ENCODE data around the gene ZNF217. TPM values are rescaled to one million over a fixed set of nuclear protein-coding genes. Genes with fewer than 3 reads are reported as not detected.

The ZNF217 gene
- total RNA-seq, 1 donor from 2014 or later = 5.4 TPM

DNA sequence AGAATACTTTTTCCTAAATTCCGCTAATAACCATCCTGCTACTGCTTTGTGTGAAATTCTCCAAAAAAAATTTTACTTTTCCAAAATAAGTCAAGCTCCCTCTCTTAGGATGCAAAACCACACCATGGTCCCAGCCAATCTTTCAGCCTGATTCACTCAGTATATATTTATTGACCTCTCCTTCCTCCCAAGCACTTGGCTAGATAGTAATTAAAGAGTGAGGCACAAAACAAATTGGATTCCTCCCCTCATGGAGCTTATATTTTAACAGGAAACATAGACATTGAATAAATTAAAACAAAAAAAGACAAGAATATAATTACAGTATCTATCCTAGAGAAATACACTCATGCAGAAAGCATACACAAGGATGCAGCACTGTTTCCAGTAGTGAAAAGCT is 9.0 kb upstream of the ZNF217 start:
- TF ChIP-seq, protein P1, sequence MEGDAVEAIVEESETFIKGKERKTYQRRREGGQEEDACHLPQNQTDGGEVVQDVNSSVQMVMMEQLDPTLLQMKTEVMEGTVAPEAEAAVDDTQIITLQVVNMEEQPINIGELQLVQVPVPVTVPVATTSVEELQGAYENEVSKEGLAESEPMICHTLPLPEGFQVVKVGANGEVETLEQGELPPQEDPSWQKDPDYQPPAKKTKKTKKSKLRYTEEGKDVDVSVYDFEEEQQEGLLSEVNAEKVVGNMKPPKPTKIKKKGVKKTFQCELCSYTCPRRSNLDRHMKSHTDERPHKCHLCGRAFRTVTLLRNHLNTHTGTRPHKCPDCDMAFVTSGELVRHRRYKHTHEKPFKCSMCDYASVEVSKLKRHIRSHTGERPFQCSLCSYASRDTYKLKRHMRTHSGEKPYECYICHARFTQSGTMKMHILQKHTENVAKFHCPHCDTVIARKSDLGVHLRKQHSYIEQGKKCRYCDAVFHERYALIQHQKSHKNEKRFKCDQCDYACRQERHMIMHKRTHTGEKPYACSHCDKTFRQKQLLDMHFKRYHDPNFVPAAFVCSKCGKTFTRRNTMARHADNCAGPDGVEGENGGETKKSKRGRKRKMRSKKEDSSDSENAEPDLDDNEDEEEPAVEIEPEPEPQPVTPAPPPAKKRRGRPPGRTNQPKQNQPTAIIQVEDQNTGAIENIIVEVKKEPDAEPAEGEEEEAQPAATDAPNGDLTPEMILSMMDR (IDR thresholded peaks at IDR 0.05; ENCODE audit: borderline replicate concordance) = no peak
- no peaks in the 10 kb centered on the region for H3K36me3 ChIP-seq
- DNase-seq = no peak
- no peaks in the 10 kb centered on the region for H3K9me3 ChIP-seq (replicated peaks)
- no peak overlapping the region for H3K27ac ChIP-seq (replicated peaks)
- H3K4me1 ChIP-seq = no peaks in the 10 kb centered on the region
- intact Hi-C loops (cut with micrococcal nuclease) = no loop called here
- H3K4me3 ChIP-seq = no peak overlapping the region
- no peaks in the 10 kb centered on the region for H3K27me3 ChIP-seq (ENCODE audit: low read depth)

DNA sequence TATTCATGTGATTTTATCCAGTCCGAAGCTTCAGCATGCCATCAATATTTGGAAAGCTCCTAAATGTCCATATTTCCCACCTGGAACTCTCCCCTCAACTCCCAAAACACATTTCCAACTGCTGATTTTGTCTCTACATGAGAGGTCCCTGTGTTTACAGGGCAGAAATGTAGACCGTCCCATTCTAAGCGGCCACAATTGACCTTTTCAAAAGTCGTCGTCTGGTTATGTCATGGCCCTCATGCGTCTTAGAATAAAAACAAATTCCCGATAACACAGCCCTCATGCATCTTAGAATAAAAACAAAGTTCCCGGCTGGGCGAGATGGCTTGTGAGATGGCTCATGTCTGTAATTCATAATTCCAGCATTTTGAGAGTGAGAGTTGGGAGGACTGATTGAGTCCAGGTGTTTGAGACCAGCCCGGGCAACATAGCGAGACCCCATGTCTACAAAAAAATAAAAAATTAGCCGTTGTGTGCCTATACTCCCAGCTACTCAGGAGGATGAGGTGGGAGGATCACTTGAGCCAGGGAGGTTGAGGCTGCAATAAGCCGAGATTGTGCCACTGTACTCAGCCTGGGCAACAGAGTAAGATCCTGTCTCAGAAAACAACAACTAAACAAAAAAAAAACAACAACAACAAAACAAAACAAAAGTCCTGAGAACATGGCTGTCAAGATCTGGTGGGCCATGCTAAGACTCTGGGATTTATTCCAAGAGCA is 6.4 kb upstream of the ZNF217 start:
- TF ChIP-seq, protein P1 (IDR thresholded peaks at IDR 0.05; ENCODE audit: borderline replicate concordance) = no peak
- intact Hi-C loops (cut with micrococcal nuclease) = loop anchor here (10.0 kb wide), 1 partner anchor 135 kb away; no protein-coding TSS in a partner anchor
- DNase-seq = no peak

DNA sequence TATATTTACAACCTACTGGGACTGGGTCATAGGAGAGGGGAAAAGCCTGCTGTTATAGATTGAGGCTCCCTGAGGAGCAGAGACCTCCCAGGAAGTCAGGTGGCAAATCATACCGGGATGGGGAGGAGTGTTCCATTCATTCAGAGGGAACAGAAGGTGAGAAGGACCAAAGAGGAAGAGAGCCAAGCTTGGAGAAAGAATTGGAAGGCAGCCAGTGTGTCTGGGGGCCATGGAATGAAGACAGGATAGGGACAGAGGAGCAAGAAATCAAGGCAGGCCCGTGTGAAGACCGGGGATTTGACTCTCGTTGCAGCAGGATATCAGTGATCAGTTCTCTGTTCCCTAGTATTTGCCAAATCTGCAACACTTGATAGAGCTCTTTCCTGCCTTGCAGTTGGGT is 5.7 kb upstream of the ZNF217 start:
- no peak for DNase-seq
- H3K4me1 ChIP-seq = peaks cover 19% of the 10 kb centered on the region
- H3K27me3 ChIP-seq (ENCODE audit: low read depth) = no peaks in the 10 kb centered on the region
- H3K36me3 ChIP-seq = no peaks in the 10 kb centered on the region
- H3K27ac ChIP-seq (replicated peaks) = no peak overlapping the region
- intact Hi-C loops (cut with micrococcal nuclease) = loop anchor here (10.0 kb wide), 1 partner anchor 135 kb away; no protein-coding TSS in a partner anchor
- H3K4me3 ChIP-seq = no peak overlapping the region
- no peaks in the 10 kb centered on the region for H3K9me3 ChIP-seq (replicated peaks)
- TF ChIP-seq, protein P1 (IDR thresholded peaks at IDR 0.05; ENCODE audit: borderline replicate concordance) = no peak

More for the DNA sequence above, 6.4 kb upstream of the ZNF217 start:
- Histone ChIP-seq H3K9me3 (replicated peaks) (no peaks in the 10 kb centered on the region), H3K27ac (replicated peaks) (no peak overlapping the region), H3K4me1 (peaks cover 17% of the 10 kb centered on the region), H3K27me3 (ENCODE audit: low read depth) (no peaks in the 10 kb centered on the region), H3K4me3 (no peak overlapping the region), H3K36me3 (no peaks in the 10 kb centered on the region)

DNA sequence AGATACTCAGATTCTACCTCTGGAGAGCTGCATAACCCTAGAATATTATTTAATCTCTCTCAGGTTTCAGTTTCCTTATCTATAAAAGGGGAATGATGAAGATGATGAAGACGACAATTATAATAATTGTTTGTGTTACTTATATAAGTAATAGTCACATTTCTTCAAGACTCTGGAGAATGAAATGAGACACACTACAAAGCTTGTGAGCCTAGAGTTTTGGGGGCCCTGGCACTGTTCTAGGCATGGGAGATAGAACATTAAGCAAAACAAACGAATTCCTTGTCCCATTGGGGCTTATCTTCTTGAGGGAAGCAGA is 5.4 kb upstream of the ZNF217 start:
- Histone ChIP-seq H3K9me3 (replicated peaks) (no peaks in the 10 kb centered on the region), H3K36me3 (no peaks in the 10 kb centered on the region), H3K27ac (replicated peaks) (no peak overlapping the region), H3K4me3 (no peak overlapping the region), H3K4me1 (peaks cover 19% of the 10 kb centered on the region), H3K27me3 (ENCODE audit: low read depth) (no peaks in the 10 kb centered on the region)
- TF ChIP-seq, protein P1 (IDR thresholded peaks at IDR 0.05; ENCODE audit: borderline replicate concordance) = no peak
- no peak for DNase-seq
- intact Hi-C loops (cut with micrococcal nuclease) = loop anchor here (10.0 kb wide), 1 partner anchor 136 kb away; no protein-coding TSS in a partner anchor

DNA sequence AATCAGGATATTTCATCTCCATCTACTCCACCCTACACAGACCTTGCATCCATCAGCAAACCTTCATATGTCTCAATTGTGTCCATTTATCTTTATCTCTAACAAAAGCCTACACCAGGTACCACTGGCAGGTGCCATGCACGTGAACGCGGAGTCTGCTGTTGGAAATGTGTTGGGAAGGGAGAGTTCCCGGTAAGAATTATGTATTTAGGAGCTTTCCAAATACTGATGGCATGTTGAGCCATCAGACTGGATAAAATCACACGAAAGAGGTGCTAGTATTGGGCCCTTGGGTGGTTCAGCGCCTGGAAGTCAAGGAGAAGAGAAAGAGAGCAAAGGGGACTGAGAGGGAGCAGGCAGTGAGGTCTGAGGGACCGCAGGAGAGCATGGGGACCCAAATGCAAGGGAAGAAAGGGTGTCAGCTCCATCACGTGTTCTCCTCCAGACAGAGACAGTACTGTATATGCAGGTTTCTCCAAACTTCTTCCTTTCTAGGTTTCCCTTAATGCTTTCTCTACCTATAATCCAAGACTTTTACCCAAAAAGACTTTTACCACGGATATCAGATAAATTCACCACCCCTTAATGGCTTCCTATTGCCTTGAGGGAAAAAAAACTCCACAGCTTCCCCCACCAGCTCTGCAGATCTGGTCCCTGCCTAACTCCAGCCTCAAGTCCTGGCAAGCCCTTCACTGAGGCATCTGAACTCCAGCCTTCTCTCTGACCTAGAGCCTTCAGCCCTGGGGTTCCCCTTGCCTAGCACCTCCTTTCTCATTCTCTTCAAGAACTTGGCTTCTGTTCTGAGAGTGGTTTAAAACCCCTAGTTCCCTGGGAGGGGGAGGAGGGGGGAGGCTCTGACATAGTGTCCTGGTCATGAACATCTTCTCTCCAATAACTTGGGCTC is 4.8 kb upstream of the ZNF217 start:
- Histone ChIP-seq H3K4me3 (no peak overlapping the region), H3K27me3 (ENCODE audit: low read depth) (no peaks in the 10 kb centered on the region), H3K9me3 (replicated peaks) (no peaks in the 10 kb centered on the region), H3K27ac (replicated peaks) (no peak overlapping the region), H3K36me3 (no peaks in the 10 kb centered on the region), H3K4me1 (peaks cover 19% of the 10 kb centered on the region)
- intact Hi-C loops (cut with micrococcal nuclease) = loop anchor here (10.0 kb wide), 1 partner anchor 136 kb away; no protein-coding TSS in a partner anchor
- TF ChIP-seq, protein P1 (IDR thresholded peaks at IDR 0.05; ENCODE audit: borderline replicate concordance) = no peak
- no peak for DNase-seq

Data from left ventricle myocardium inferior (tissue), 1 donor.